ENCODE data around the gene GABRR3.
"Not testable (repeated sequence)": the region's sequence is repeated elsewhere in the genome, so short reads cannot be mapped to it uniquely, and the experiment has no call there.

GABRR3 gene

DNA sequence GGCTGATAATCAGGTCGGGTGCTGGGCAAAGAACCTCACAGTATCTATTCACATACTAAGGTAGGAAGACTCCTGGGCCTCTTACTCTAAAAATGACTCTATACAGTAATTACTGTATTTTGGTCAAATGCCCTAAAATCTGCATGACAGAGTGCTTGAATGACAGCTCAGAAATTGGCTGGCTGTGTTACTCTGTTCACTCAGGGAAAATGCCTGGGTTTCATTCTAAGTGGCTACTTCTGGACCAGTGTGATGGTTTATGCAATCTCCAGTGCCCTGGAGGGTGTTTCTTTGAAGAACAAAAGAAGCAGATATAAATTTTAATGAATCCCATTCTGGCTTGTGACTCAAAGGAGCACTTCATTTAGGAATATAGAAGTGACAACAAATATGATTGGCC lies 2.2 kb downstream of the GABRR3 start:
- DNase-seq (ENCODE audit: insufficient read length, low spot score) (no peak), FAIRE-seq (no peak)
- no peak for TF ChIP-seq POLR2A (IDR thresholded peaks at IDR 0.05; ENCODE audit: low read depth, low read length)

DNA sequence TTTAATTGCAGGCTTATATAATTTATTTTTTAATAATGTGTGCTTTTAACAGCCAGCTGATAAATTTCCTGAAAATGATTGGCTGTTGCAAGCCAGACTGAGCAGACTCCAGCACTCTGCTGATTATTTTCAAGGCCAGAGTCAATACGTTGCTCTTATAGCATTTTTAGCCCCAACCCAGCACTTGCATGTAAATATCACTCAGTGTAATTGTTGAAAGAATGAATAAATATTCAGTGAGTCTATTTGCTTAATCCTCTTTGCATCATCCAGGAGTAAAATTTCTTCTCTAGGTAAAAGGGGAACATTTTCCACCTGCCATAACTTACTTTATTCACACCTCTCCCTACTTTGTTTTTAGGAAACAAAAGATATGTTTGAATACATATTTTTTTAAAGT lies 2.9 kb downstream of the GABRR3 start:
- FAIRE-seq (no peak), DNase-seq (ENCODE audit: insufficient read length, low spot score) (no peak)
- TF ChIP-seq POLR2A (IDR thresholded peaks at IDR 0.05; ENCODE audit: low read depth, low read length): no peak

DNA sequence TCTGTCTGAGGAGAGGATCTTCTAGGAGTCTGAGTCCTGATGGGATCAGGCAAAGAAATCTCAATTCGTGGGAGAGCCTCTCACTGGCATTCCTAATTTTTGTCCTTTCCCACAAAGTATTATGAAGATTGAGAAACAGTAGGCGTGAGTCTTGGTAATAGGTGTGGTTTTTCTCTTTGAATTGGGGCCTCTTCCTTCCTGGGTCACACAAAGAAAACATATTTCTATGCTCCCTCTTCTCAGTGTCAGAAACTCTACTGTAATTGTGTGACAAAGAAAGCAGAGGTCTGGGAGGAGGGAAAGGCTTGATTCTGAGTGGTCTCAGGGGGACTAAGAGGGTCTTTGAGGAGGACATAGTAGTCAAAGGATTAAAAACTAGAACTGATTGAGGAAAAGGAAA lies 6.0 kb downstream of the GABRR3 start:
- FAIRE-seq (no peak), DNase-seq (ENCODE audit: insufficient read length, low spot score) (no peak)
- no peak for TF ChIP-seq POLR2A (IDR thresholded peaks at IDR 0.05; ENCODE audit: low read depth, low read length)

DNA sequence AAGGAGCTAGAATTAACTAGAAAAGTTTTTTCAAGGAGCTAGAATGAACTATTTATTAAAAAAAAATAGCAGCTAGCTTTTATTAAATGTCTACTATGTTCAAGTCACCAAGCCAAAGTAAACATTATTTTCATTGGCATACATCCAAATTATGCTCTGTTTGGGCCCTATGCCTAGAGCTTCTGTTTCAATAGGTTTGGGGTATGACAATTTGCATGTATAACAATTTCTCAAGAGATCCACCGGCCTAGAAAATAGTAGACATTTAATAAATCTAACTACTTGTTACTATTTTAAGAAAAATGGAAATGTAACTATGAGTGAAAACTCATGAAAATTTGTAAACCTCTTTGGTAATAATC lies 8.0 kb downstream of the GABRR3 start:
- FAIRE-seq (no peak), DNase-seq (ENCODE audit: insufficient read length, low spot score) (no peak)
- no peak for TF ChIP-seq POLR2A (IDR thresholded peaks at IDR 0.05; ENCODE audit: low read depth, low read length)

DNA sequence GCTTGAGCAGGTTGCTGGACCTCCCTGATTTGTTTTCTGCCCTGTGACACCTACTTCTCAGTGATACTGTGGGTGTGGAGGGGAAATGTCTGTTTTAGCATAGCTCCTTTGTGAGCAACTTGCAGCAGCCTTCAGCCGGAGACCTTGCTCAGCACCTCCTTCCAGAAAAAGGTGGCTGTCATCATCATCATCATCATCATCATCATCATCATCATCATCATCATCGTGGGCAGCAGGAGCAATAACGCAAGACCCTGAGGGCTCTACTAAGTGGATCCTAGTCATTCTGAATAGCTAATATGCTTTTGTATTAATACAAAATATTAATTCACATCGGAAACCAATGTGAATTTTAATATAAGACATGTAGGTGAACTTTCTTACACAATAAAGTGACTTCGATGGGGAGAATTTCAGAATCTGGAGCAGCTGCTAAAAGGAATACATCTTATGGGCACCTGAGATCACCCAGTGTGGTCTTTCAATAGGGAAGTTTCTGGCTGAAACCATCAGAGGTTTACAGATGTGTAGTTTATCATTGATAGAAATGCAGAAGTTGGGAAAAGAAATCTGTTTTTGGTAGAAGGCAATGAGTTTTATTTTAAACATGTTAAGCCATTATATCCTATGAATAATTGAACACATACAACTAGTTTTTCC lies 8.6 kb downstream of the GABRR3 start:
- no peak for FAIRE-seq
- DNase-seq (ENCODE audit: insufficient read length, low spot score): no peak
- TF ChIP-seq POLR2A (IDR thresholded peaks at IDR 0.05; ENCODE audit: low read depth, low read length): no peak

DNA sequence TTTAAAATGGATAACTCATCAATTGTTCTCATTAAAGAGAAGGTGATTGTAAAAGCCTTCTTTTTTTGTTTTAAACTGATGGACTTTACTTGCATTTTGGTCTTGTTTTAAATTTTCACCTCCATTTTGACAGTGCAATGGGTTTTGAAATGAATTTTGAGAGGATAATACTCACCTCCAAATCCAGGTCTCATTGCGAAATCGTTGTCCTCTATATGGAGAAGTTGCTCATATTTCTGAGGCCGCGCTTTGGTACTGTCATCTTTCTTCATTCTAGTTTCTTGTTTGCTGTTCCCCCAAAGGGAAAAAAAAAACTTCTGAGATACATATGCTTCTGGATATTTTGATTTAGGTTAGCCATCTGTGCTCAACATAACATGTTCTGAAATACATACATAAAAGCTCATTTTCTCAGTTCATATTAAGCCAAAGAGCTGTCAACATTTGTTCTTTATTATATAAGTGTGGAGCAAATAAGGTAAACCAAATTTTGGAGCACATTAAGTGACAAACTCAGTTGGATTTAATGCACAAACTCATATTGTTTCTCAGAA lies 9.6 kb downstream of the GABRR3 start:
- FAIRE-seq (no peak), DNase-seq (ENCODE audit: insufficient read length, low spot score) (no peak)
- no peak for TF ChIP-seq POLR2A (IDR thresholded peaks at IDR 0.05; ENCODE audit: low read depth, low read length)

DNA sequence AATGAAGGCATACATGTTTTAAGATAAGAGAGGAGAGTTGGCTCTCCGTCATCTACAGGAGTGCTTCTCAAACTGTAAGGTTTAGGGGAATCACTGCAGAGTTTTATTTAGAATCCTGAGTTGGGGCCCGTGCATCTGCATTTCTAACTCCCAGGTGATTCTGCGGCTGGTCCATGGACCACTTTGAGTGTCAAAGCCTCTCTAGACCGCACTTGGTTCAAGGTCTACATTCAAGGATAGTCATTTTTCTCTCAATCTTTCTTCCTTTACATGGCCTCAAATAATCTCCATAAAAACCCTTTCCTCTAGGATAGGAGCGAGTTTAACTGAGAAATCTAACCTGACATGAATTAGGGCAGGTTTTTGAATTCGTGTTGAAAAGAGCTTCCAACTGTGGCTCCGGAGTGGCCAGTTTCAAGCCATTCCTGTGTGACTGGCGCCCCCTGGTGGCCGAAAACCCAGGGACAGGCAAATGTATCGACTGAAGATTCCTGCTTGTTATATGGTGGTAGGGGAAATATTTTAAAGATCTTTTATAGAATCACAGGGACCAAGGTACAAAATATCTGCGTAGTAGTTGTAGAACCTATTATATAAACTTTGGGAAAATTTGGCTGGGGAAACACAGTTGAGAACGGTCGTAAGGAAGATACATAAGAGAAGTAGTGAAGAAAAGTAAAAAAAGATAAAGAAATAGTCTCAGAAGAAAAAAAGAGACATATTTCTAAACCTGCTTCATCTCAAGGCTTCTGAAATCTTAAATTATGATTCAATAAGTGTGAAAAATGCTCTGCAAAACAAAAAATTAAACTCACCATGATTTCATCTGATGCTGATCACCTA lies 11.9 kb downstream of the GABRR3 start:
- DNase-seq (ENCODE audit: insufficient read length, low spot score) (peak; percentile 15), FAIRE-seq (peak; percentile 58)
- no peak for TF ChIP-seq POLR2A (IDR thresholded peaks at IDR 0.05; ENCODE audit: low read depth, low read length)

DNA sequence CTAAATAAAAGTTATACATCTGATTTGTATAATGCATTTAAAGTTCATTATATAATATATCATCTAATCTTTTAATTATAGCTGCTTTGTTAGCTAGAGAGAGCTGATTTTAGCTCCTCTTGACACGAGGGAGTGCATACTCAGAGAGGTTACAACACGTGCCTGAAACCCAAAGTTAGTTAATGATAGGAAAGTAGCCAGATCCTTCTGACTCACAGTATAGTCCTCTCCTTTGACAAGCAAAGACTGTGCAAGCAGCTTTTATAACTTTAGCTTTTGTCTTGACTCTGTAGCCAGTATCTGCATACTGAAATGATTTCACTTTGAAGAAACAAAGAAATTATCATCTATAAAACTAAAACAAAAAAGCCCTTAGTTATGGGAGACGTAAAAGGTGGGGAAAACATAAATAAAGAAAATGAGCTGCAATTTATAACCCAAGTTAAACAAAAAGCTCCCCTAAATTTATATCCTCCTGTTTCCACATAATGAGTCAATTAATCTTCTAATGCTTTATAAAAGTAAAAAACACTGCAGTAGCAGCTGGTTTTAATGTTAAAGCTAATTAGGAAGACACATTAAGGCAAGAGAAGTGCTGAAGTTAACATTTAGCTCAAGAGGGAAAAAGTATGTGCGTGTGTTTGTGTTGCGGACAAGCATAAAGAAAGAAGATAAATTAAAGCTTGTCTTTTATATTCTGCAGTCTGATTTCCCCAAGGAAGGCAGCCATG lies 13.1 kb downstream of the GABRR3 start:
- FAIRE-seq (no peak), DNase-seq (ENCODE audit: insufficient read length, low spot score) (no peak)
- TF ChIP-seq POLR2A (IDR thresholded peaks at IDR 0.05; ENCODE audit: low read depth, low read length): no peak

DNA sequence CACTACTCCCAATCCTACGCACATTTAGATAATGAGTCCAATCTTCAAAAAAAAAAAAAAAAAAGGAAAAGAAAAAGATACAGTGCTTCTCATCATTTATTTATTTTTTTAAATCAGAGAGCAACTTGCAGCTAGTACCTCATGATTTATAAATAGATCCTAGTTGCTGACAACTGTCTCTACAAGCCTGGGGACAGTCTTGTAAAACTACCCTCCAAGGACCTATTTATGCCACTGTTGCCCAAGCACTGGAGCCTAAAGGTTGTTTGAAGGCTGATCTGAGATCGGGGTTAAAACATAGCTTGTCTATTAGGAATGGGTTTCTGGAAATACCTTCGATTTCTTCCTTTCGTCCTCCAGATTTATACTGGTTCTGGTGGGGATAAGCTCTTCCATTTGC lies 14.7 kb downstream of the GABRR3 start:
- no peak for DNase-seq (ENCODE audit: insufficient read length, low spot score)
- no peak for TF ChIP-seq POLR2A (IDR thresholded peaks at IDR 0.05; ENCODE audit: low read depth, low read length)
- no peak for FAIRE-seq

DNA sequence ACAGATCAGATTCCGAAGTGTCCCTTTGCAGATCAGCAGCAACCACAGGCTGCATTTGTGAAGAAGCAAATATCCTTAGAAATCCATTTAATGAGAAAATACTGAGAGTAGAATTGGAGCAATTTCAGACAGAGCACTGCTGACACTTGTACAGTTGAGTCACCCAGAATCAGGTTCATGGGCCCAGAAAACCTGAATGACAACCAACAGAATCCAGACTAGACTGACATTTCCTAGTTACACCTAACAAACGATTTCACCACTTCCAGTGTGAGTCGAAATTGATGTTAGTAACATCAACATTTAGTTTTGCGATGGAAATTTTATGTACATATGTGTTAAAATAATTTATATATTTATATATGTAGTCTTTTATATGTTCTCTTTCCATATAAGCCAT lies 16.8 kb downstream of the GABRR3 start:
- FAIRE-seq (no peak), DNase-seq (ENCODE audit: insufficient read length, low spot score) (no peak)
- no peak for TF ChIP-seq POLR2A (IDR thresholded peaks at IDR 0.05; ENCODE audit: low read depth, low read length)

DNA sequence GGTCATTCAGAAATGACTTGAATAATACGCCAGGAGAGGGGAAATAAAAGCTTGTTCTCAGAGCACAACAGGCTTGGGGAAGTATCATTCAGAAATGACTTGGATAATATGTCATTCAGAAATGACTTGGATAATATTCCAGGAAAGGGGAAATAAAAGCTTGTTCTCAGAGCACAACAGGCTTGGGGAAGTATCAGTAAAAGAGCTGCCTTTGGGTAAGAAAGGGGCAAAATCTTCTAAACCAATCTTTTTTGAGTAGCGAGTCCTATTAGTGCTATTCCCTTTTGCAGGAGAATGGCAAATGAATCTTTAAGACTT lies 20.9 kb downstream of the GABRR3 start:
- DNase-seq (ENCODE audit: insufficient read length, low spot score) (no peak), FAIRE-seq (no peak)
- TF ChIP-seq POLR2A (IDR thresholded peaks at IDR 0.05; ENCODE audit: low read depth, low read length): no peak

DNA sequence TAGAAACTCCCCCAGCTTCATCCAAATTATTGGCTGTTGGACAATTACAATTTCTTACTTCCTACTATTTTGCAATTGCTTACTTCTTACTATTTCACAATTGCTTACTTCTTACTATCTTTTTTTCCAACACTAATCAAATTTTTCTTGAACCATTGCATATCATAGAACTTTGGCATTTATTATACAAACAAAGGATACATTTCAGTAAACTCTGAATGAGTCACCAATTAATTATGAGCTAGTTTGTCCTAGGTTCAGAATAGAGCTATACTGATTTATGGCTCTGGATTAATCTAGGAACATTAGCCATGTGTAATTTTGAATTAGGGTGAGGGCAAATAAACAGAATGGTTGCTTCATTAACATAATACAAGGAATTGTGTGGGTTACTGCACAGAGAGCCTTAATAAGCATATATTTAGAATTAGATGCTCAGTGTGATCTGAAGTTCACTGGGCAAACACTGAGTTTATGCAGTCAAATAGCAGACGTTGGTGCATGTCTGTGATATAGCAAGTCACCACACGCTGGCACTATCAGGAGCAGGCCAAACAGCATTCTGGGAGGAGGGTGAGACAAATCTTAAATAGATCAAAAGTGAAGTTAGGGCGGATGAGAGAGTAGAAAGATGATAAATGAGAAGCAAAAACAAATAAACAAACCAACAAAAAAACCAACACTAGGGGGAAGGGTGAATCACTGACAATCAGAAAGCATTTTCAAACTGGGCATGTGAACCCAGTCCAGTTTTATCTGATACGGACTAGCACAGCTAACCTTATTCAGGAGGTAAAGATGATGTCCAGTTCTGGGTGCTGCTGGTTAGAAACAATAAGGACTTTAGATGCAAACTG lies 21.5 kb downstream of the GABRR3 start:
- DNase-seq (ENCODE audit: insufficient read length, low spot score): no peak
- no peak for TF ChIP-seq POLR2A (IDR thresholded peaks at IDR 0.05; ENCODE audit: low read depth, low read length)
- FAIRE-seq: no peak

DNA sequence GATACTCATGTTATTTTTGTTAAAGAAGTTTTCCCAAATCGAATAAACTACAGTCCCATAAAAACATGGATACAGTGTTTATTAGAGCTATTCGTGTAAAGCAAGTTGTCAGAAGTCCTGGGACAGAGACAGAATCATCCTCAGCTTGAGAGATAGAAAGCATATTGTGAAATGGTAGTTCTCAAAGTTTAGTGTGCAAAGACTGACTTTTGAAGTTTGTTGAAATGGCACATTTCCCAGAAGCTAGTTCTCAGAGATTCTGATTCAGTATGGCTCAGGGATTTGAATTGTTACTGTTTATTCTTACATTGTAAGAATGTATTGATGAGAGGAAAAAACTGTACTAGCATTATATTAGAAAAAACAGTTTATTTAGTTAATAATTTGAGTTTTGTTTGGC lies 22.1 kb downstream of the GABRR3 start:
- TF ChIP-seq POLR2A (IDR thresholded peaks at IDR 0.05; ENCODE audit: low read depth, low read length): no peak
- DNase-seq (ENCODE audit: insufficient read length, low spot score) (no peak), FAIRE-seq (no peak)

DNA sequence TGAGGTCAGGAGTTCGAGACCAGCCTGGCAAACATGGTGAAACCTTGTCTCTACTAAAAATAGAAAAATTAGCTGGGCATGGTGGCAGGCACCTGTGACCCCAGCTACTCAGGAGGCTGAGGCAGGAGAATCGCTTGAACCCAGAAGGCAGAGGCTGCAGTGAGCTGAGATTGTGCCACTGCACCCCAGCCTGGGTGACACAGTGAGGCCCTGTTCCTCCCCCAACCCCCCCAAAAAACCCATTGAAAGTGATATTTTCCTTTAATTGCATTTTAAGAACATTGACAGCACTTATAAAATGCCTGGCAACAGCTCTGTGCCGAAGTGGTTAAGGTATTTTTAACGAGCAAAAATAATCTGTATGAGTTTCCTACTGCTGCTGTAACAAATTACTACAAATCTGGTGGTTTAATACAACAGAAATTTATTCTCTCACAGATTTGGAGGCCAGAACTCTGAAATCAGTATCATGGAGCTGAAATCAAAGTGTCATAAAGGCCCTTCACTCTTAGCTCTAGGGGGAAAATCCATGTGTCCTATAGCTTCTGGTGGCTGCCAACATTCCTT lies 24.1 kb downstream of the GABRR3 start:
- not testable (repeated sequence) for DNase-seq (ENCODE audit: insufficient read length, low spot score); FAIRE-seq
